Mesendoderm (in vitro differentiated cells): Measurements from ENCODE around the gene DIPK1A.

Experiments
- DNase-seq: peaks from one replicate; pipeline ENCODE4 v3.0.0; 2013
- H2AK5ac ChIP-seq: 2 replicates; pipeline ENCODE4 v1.6.1; 2013; ENCODE audit warnings: low read length, inconsistent platforms
- H2BK120ac ChIP-seq: 2 replicates; pipeline ENCODE4 v1.6.1; 2013; ENCODE audit warnings: low read depth, mild to moderate bottlenecking, low read length, moderate library complexity, mixed read lengths
- H2BK15ac ChIP-seq: replicated peaks from 2 replicates; pipeline ENCODE4 v1.6.1; 2013; ENCODE audit warnings: low read depth, mild to moderate bottlenecking, moderate library complexity
- H2BK5ac ChIP-seq: 2 replicates; pipeline ENCODE4 v1.6.1; 2013; ENCODE audit warnings: low read length, inconsistent platforms
- H3K18ac ChIP-seq: 2 replicates; pipeline ENCODE4 v1.6.1; 2013; ENCODE audit warnings: mild to moderate bottlenecking, low read length, mixed read lengths
- H3K23ac ChIP-seq: one replicate; pipeline ENCODE4 v1.6.1; 2013; ENCODE audit warnings: low read length
- H3K27ac ChIP-seq: 2 replicates; pipeline ENCODE4 v1.5.1; 2013; ENCODE audit warnings: low read depth, mild to moderate bottlenecking, inconsistent platforms, low read length, moderate library complexity
- H3K27me3 ChIP-seq: 2 replicates; pipeline ENCODE4 v1.6.1; 2013; ENCODE audit warnings: low read length, control low read depth, mild to moderate bottlenecking, inconsistent platforms; ENCODE audit not compliant: insufficient read depth, poor library complexity
- H3K36me3 ChIP-seq: 2 replicates; pipeline ENCODE4 v1.6.1; 2013; ENCODE audit warnings: low read length, inconsistent platforms; ENCODE audit not compliant: control insufficient read depth, insufficient read depth
- H3K4ac ChIP-seq: one replicate; pipeline ENCODE4 v1.6.1; 2013; ENCODE audit warnings: low read depth, mild to moderate bottlenecking, low read length, moderate library complexity
- H3K4me1 ChIP-seq: 2 replicates; pipeline ENCODE4 v1.6.1; 2013; ENCODE audit warnings: low read depth, low read length, inconsistent platforms; ENCODE audit not compliant: control insufficient read depth
- H3K4me2 ChIP-seq: 2 replicates; pipeline ENCODE4 v1.6.1; 2013; ENCODE audit warnings: low read length
- H3K4me3 ChIP-seq: 2 replicates; pipeline ENCODE4 v1.5.1; 2013; ENCODE audit warnings: mild to moderate bottlenecking, low read length
- H3K56ac ChIP-seq: one replicate; pipeline ENCODE4 v1.6.1; 2013; ENCODE audit warnings: low read length
- H3K79me1 ChIP-seq: 2 replicates; pipeline ENCODE4 v1.6.1; 2013; ENCODE audit warnings: low read length, inconsistent platforms
- H3K79me2 ChIP-seq: 2 replicates; pipeline ENCODE4 v1.6.1; 2013; ENCODE audit warnings: mild to moderate bottlenecking, low read length; ENCODE audit not compliant: control insufficient read depth, insufficient read depth
- H3K9ac ChIP-seq: 2 replicates; pipeline ENCODE4 v1.6.1; 2013; ENCODE audit warnings: low read length, inconsistent platforms
- H4K5ac ChIP-seq: one replicate; pipeline ENCODE4 v1.6.1; 2013; ENCODE audit warnings: low read length
- H4K8ac ChIP-seq: one replicate; pipeline ENCODE4 v1.6.1; 2013; ENCODE audit warnings: low read depth, mild to moderate bottlenecking, control low read depth, low read length, moderate library complexity
- WGBS: extraction: QIAGEN DNeasy Blood & Tissue Kit; methylation state at CpG from one replicate; pipeline ENCODE4 v1.1.7; 2013; ENCODE audit warnings: low lambda C conversion rate, missing lambda C conversion rate; ENCODE audit not compliant: insufficient coverage; ENCODE audit errors: extremely low coverage; 5-methylcytosine and 5-hydroxymethylcytosine counted together

The DIPK1A gene

GRCh38 chr1:92921031-92922023, 39.9 kb downstream of the DIPK1A start:
- no peak overlapping the region for H3K27ac ChIP-seq
- WGBS = no CpG with 5 or more reads among the region's 8 CpGs
- no peak overlapping the region for H3K4me2 ChIP-seq
- H3K18ac ChIP-seq = no peak overlapping the region
- no peaks in the 10 kb centered on the region for H3K27me3 ChIP-seq
- H3K79me2 ChIP-seq = no peaks in the 10 kb centered on the region
- H2BK120ac ChIP-seq = no peak overlapping the region
- H3K79me1 ChIP-seq = no peaks in the 10 kb centered on the region
- no peak overlapping the region for H3K23ac ChIP-seq
- no peak for DNase-seq
- no peaks in the 10 kb centered on the region for H3K36me3 ChIP-seq
- no peak overlapping the region for H3K56ac ChIP-seq
- no peak overlapping the region for H2AK5ac ChIP-seq
- no peaks in the 10 kb centered on the region for H3K4me1 ChIP-seq
- no peak overlapping the region for H2BK15ac ChIP-seq
- H2BK5ac ChIP-seq = no peak overlapping the region
- no peak overlapping the region for H3K9ac ChIP-seq
- no peak overlapping the region for H4K5ac ChIP-seq
- H4K8ac ChIP-seq = no peak overlapping the region
- H3K4ac ChIP-seq = no peak overlapping the region
- H3K4me3 ChIP-seq = no peak overlapping the region

DNA sequence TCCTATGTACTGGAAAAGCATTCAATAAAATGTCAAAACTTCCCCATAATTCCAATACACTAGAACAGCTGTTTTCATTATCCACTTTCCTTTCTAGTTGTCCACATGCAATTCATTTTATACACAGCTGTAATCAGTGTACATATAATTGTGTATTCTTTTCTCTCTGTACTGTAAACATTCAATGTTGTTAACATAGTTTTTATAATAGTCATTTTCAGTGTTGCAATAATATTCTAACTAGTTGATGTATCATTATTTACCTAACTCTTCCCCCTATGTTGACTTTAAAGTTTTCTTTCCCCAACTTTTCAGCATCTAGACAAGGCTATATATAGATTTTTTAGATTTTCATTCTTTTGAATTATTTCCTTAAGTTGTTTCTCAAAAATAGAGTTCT, 44.4 kb downstream of the DIPK1A start:
- DNase-seq = no peak

GRCh38 chr1:92915547-92915946, 45.7 kb downstream of the DIPK1A start:
- H3K27me3 ChIP-seq = no peaks in the 10 kb centered on the region
- H2BK5ac ChIP-seq = no peak overlapping the region
- H3K4me1 ChIP-seq = no peaks in the 10 kb centered on the region
- no peak overlapping the region for H3K9ac ChIP-seq
- no peaks in the 10 kb centered on the region for H3K36me3 ChIP-seq
- H3K79me1 ChIP-seq = no peaks in the 10 kb centered on the region
- H3K23ac ChIP-seq = no peak overlapping the region
- H3K4me2 ChIP-seq = no peak overlapping the region
- WGBS = no CpG with 5 or more reads among the region's 1 CpG
- no peak overlapping the region for H3K18ac ChIP-seq
- H3K27ac ChIP-seq = no peak overlapping the region
- H3K79me2 ChIP-seq = no peaks in the 10 kb centered on the region
- H3K4me3 ChIP-seq = no peak overlapping the region
- H3K56ac ChIP-seq = no peak overlapping the region
- H2BK120ac ChIP-seq = no peak overlapping the region
- no peak overlapping the region for H4K5ac ChIP-seq
- no peak overlapping the region for H2BK15ac ChIP-seq
- DNase-seq = no peak
- no peak overlapping the region for H4K8ac ChIP-seq
- no peak overlapping the region for H2AK5ac ChIP-seq
- no peak overlapping the region for H3K4ac ChIP-seq

More for the DNA sequence above, 44.4 kb downstream of the DIPK1A start:
- H3K18ac ChIP-seq = no peak overlapping the region
- H3K4me2 ChIP-seq = no peak overlapping the region
- no peak overlapping the region for H2AK5ac ChIP-seq
- H2BK15ac ChIP-seq = no peak overlapping the region
- no peak overlapping the region for H2BK5ac ChIP-seq
- H4K5ac ChIP-seq = no peak overlapping the region
- H3K36me3 ChIP-seq = no peaks in the 10 kb centered on the region
- H3K23ac ChIP-seq = no peak overlapping the region
- no peaks in the 10 kb centered on the region for H3K79me1 ChIP-seq
- H3K9ac ChIP-seq = no peak overlapping the region
- no peak overlapping the region for H2BK120ac ChIP-seq
- no peaks in the 10 kb centered on the region for H3K79me2 ChIP-seq
- H3K4ac ChIP-seq = no peak overlapping the region
- no peak overlapping the region for H3K27ac ChIP-seq
- no peaks in the 10 kb centered on the region for H3K27me3 ChIP-seq
- H3K4me1 ChIP-seq = no peaks in the 10 kb centered on the region
- no peak overlapping the region for H3K56ac ChIP-seq
- no peak overlapping the region for H4K8ac ChIP-seq
- H3K4me3 ChIP-seq = no peak overlapping the region

DNA sequence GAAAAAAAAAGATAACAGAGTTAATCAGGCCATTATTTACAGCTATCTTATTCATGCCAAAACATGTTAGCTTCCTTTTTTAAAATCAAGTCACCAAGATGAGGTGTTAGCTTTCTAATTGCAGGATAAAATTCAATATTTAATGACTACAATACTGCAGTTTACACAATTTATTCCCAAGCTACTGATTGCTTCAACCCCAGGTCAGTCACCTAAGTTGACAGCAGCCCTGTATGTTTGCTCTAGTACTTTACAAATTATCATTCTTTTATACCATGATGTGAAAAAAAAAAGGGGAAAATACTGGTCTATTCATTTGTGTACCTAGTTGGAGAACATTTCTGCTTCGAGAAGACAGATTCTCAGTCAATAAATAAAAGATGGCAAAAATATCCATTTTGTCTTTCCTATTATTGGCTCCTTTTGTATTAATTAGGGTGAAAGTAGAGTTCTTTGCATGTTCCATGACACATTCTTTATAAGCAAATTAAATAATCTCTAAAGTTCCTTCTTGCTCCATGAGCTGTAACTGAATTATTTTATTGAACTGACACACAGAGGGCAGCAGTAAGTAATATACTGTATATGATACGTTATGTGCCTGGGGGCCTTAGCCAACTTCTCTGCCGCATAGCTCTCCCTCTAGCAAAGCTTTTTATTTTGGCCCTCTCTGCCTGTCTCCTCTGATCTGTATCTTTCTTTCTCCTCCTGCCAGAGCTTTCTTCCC, 48.0 kb downstream of the DIPK1A start:
- Histone ChIP-seq H3K4me2 (no peak overlapping the region), H3K27ac (no peak overlapping the region), H3K4me3 (no peak overlapping the region), H4K5ac (no peak overlapping the region), H3K27me3 (no peaks in the 10 kb centered on the region), H3K56ac (no peak overlapping the region), H4K8ac (no peak overlapping the region), H2BK15ac (no peak overlapping the region), H2BK120ac (no peak overlapping the region), H3K4ac (no peak overlapping the region), H3K23ac (no peak overlapping the region), H2AK5ac (no peak overlapping the region), H3K36me3 (no peaks in the 10 kb centered on the region), H3K18ac (no peak overlapping the region), H3K4me1 (no peaks in the 10 kb centered on the region), H3K79me2 (no peaks in the 10 kb centered on the region), H3K9ac (no peak overlapping the region), H2BK5ac (no peak overlapping the region), H3K79me1 (no peaks in the 10 kb centered on the region)
- no CpG with 5 or more reads among the region's 3 CpGs for WGBS
- DNase-seq = no peak

GRCh38 chr1:92910081-92910480, 51.2 kb downstream of the DIPK1A start:
- Histone ChIP-seq H3K4ac (no peak overlapping the region), H4K5ac (no peak overlapping the region), H3K27ac (no peak overlapping the region), H3K4me2 (no peak overlapping the region), H3K56ac (no peak overlapping the region), H2BK120ac (no peak overlapping the region), H2AK5ac (no peak overlapping the region), H3K23ac (no peak overlapping the region), H2BK15ac (no peak overlapping the region), H3K9ac (no peak overlapping the region), H3K4me3 (no peak overlapping the region), H3K18ac (no peak overlapping the region), H4K8ac (no peak overlapping the region), H3K36me3 (no peaks in the 10 kb centered on the region), H3K79me1 (no peaks in the 10 kb centered on the region), H3K79me2 (no peaks in the 10 kb centered on the region), H2BK5ac (no peak overlapping the region), H3K4me1 (no peaks in the 10 kb centered on the region), H3K27me3 (no peaks in the 10 kb centered on the region)
- DNase-seq = no peak
- no CpG with 5 or more reads among the region's 4 CpGs for WGBS
